Measurements from ENCODE around the gene RASD2.

RASD2 gene

DNA sequence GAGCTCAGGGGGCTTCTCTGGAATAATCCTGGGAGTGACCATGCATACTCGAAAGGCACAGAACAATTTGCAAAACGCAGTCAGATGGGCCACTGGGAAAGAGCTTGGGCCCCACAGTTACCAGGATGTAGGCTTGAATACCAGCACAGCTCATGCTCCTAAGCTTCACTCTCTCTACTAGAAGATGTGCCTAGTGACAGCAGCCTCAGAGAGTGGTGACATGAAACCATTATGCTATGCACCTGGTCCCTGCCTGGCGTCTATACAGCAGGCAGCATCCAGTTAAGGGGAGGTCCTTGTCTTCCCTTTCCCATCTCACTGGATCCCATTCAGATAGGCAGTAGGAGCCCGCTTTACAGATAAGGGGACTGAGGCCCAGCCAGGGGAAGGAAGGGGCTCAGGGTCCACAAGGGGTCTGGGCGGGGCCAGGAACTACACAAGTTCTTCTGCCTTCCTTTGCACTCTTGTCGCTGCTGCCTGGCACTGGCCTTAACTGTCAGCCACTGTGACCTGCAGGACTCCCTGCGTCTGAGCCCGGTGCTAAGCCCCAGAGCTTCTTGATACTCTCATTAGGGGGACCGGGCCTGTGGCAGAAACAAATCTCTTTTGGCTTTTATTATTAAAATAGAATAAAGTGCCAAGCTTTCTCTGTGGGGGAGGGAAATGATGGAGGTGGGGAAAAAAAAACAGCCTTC, 21.2 kb upstream of the RASD2 start:
- DNase-seq: no peak

DNA sequence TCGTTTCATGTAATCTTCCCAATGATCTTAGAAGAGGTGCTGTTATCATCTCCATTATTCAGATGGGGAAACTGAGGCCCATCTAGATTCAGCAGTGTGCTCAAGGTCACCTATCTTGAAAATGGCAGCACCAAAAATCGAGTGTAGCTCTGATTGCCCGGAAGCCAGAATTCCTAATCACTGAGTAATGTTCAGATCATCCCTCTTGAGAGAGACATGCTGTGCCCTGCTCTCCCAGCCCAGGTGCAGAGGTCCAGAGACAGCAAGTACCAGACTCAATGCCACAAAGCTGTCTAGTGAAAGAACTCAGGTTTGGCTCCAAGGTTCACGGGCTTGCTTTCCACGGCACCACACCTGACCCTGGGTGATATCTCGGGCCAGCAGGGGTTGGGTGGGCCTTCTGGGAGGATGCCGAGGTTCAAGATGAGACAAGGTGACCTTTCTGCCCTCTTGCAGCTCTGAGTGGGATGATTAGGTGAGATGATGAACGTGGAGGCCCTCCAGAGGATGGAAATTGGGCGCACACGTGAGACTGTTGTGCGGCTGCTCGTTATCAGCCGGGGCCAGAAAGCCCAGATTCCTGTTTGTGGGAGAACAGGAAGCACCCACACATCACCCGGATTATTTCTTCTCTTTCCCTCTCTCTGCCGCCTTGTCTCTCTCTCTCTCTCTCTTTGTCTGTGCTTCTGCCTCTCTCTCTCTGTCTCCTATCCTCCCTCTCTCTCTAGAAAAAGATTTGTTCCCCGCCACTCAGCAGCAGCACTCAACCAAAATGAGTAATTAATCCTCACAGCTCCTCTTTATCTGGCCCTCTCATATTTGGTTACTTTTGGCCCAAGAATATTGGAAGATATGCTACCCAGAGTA, 19.0 kb upstream of the RASD2 start:
- DNase-seq: no peak

DNA sequence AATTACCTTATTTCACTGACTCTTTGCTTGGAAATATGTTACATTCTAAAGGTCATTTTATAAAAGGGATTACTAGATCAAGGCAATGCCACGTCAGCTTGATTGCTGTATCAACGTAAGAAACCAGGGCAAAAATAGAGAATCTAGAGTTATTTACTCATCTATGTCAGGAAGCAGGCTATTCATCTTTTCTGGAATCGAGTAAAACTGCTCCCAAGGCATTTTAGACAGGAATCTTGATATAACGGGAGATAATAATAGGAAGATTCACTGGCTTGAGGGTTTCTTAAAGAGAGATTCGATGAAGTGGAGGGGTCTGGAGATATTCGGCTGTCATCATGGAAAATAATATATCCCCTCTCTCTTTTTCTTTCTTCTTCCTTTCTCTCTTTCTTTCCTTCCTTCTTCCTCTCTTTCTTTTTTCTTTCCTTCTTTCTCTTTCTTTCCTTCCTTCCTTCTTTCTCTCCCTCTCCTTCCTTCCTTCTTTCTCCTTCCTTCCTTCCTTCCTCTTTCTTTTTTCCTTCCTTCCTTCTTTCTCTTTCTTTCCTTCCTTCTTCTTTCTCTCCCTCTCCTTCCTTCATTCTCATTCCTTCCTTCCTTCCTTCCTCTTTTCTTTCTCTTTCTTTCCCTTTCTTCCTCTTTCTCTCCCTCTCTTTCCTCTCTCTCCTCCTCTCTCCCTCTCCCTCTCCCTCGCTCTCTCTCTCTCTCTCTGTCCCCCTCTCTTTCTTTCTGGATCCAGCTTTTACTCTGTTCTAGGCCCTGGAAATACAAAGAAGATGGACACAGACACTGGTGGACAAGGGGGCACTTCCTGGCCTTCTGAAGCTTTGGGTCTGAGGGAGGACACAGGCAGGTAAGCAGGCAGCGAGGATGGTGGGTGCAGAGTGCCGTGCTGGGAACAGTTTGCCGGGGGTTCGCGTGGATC, 18.1 kb upstream of the RASD2 start:
- DNase-seq: no peak

DNA sequence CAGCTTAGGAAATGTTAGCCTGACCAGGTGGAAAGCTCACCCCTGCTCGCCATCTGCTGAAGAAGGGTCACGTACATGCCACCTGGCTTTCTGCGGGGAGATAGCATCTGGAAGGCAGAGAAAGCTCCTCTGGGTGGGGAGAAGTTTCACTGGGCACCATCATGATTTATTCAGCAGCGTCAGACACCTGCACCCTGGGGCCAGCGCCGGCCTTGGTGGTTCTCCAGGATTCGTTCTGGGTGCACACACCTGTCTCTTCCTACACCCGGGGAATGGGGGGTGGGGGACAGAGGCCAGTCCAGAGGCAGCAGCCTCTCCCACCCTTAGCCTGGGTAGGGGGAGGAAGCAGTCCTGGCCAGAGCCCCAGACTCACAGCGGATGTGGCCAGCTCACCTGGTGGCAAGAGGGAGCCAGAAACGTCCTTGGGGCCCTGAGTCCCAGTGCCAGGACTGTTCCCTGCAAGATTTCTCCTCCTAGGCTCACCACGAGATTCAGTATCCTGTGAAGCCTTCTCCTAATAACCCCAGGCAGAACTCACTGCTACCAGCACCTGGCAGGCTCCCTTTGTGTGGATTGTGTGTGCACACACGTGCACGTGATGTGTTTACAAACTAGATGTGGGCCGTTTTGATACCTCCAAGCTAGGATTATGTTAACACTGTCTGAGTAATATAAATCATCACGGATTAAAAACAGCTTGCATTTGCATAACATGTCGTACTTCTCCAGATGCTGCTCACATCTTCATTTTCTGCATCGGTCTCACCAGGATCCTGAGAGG, 17.3 kb upstream of the RASD2 start:
- DNase-seq: peak; percentile 32

DNA sequence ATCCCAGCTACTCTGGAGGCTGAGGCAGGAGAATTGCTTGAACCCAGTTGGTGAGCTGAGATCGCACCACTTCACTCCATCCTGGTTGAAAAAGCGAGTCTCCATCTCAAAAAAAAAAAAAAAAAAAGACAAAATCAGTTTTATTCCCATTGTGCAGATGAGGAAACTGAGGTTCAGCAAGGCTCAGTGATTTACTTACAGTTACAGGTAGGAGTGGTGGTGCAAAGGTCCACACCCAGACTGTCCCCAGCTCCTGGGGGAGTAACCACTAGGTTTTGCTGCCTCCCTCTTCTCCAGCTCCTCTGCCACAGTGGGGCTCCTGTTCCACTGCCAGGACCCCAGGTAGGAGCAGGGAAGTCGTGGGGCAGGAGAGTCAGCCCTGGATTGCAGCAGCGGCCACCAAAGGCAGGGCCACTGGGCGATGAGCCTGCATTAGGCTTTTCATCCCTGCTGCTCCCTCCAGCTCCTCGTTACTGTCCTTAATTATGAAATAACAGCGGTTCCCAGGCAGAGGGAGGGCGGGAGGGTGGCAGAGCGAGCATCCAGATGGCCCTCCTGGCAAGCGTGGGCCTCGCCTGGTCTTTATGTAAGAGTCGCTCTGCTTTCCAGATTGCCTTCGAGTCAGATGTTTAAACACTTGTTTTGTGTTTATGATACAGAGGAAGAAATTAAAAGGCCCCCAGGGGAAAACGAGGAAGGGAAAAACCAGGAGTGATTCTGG, 15.5 kb upstream of the RASD2 start:
- DNase-seq: peak; percentile 53

DNA sequence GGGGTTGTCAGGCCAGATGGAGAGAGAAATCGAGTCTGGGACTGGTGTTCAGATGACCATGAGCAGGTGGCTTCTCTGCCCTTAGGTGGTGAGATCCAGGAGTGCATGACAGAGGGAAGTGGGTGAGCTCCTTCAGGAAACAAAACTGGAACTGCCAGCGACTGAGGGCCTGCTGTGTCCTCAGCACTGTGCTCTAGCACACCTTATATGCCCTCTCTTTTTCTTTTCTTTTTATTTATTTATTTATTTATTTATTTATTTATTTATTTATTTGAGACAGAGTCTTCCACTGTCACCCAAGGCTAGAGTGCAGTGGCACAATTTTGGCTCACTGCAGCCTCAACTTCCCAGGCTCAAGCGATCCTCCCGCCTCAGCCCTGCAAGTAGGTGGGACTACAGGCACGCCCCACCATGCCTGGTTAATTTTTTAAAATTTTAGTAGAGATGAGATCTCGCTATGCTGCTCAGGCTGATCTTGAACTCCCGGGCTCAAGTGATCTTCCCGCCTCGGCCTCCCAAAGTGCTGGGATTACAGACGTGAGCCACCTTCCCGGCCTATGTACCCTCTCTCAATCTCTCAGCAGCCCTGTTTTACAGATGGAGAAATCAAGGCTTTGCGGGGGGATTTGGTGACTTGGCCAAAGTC, 14.8 kb upstream of the RASD2 start:
- no peak for DNase-seq

DNA sequence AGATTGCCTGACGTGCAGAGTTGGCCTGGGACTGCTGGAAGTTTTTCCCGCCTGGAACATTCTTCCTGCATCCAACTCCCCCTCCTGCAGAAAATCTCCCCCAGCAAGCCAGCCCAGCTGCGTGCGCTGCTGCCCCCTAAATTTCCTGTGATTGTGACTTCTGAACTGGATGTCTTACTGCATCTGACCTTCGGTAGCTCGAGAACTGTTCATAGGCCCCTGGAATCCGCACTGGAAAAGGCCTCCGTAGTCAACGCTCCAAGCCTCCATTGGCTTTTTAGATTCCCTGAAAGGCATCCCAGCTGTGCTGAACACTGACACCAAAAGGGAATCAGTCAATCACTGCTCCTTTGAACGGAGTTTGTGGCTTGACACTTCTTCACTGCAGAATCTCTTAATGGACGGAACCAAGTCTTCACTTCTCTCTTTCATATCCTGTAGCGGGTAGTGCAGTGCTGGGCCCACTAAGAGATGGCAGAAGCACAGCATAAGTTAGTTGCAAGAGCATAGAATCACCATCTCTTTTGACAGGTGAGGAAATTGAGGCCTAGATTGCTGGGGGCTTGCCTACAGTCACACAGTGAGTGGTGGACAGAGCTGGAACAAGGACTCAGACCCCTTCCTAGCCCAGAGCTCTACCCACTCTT, 14.2 kb upstream of the RASD2 start:
- no peak for DNase-seq

DNA sequence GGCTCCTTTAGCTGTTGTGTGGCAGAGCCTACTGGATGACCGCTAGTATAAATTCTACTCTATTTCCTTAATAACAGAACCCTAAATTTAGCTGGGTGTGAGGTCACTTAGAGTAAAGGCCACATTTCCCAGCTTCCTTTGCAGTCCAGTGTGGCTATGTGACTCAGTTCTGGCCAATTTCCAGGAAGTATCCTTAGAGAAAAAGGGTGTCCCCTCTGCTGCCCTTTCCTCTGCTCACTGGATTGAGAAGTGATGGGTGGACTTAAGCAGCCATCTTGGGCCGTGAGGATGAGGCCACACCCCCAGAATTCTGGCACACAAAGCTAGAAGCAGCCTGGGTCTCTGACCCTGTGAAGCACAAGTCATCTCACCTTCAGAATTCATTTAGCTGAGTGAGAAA, 11.7 kb upstream of the RASD2 start:
- DNase-seq: no peak

DNA sequence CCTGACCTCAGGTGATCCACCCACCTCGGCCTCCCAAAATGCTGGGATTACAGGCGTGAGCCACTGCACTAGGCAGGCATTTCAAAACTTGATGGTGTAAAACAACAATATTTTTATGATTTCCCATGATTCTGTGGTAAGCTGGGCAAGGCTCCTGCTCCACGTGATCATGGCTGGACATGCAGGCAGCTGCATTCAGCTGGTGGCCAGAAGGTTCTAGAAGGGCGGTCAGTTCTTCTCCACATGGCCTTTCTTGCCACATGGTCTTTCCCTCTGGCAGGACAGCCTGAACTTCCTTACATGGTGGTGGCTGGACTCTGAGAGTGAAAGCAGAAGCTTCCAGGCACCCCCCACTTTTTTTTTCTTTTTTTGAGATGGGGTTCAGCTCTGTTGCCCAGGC, 9.9 kb upstream of the RASD2 start:
- DNase-seq: no peak

DNA sequence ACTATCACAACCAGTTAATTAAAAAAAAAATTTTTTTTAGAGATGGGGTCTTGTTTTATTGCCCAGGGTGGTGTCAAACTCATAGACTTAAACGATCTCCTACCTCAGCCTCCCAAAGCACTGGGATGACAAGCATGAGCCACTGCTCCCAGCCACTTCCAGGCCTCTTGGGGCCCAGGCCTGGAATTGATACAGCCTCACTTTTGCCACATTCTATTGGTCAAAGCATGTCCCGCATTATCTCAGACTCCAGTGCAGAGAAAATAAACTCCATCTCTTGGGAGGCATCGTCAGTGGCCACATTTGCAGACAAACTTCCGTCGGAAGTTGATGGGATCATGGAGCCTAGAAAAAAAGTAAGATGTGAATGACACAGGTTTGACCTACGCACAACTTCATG, 9.4 kb upstream of the RASD2 start:
- no peak for DNase-seq

DNA sequence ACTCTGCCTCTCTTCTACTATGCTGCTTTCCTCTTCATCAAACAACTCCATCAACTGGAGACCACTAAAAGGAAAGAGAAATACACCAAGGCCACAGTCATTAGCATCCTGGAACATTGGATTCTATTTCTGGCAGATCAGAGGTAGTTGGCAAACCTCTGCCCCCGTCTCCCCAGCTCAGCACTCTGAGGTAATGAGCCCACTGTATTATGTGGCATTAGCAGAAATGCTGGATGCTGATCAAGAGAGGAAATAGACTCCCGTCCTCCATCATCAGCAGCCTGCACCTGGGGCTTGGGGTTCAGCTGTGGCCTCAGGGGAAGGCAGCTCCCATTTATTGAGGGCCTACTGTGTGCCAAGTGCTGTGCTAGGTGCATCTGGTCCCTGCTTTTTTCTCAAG, 9.0 kb upstream of the RASD2 start:
- no peak for DNase-seq

DNA sequence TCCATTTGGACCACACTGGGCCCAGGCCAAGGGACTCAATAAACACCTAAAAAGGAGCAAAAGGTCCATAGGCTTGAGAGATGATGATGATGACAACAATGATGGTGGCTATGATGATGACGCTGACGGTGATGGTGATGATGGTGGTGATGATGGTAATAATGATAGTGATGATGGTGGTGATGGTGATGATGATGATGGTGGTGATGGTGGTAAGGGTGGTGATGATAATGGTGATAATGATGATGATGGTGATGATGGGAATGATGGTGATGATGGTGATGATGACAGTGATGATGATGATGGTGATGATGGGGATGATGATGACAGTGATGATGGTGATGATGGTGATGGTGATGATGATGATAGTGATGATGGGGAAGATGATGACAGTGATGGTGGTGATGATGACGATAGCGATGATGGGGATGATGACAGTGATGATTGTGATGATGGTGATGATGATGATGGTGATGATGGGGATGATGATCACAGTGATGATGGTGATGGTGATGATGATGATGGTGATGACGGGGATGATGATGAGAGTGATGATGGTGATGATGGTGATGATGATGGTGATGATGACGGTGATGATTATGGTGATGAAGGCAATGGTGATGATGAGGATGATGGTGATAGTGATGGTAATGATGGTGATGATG, 7.1 kb upstream of the RASD2 start:
- DNase-seq: no peak

DNA sequence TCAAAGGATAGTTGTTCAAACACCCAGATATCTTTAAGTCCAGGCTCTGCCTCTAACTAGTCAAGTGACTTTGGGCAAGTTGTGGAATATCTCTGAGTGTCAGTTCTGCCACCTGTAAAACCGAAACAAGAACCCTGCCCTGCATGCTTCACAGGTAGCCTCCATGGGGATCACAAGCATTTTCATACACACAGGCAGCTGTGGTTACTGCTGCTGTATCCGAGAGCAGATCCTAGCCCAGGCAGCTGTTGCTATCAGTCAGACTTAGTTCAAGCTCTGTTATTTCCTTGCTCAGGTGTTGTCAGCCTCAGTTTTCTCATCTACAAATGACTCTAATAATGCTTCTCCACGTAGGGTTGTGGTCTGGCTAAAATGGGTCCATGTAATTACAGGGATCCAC, 6.5 kb upstream of the RASD2 start:
- DNase-seq: no peak

DNA sequence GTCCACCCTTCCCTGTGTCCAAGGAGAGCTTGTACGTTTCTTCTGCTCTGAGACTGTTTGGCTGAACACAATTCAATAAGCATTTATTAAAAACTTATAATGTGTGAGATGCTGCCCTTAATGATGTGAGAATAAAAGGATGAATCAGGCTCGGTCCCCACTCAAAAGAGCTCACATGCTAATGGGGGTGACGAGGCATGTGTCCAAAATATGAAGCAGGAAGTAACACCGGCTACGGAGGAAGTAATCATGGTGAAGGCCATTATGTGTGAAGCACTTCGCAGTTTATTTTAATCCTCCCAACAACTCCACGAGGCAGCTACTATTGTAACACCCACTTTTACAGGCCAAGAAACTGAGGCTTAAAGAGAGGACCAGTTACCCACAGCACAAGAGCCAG, 3.4 kb upstream of the RASD2 start:
- DNase-seq: no peak

DNA sequence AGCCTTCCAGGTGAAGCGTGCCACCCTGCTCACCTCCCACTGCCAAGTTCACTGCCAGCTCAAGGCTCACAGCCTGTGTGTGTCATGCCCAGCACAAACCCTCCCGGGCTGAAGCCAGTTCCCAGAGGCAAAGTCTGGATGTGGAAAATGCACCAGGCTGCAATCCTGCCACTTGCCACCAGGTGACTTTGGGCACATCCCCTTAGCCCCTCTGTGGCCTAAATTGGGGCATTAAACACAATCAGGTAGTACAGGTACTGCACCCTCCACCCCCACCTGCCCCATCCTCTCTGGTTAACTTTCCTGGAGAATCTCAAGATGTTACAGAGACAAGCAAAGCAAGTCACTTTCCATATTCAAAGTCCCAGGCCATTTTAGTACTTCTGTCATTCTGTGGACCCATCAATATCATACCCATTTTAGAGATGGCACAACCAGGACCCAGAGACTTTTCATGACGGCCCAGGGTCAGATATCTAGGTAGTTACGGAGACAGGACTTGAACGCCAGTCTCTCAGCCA, 1.8 kb upstream of the RASD2 start:
- DNase-seq: no peak

DNA sequence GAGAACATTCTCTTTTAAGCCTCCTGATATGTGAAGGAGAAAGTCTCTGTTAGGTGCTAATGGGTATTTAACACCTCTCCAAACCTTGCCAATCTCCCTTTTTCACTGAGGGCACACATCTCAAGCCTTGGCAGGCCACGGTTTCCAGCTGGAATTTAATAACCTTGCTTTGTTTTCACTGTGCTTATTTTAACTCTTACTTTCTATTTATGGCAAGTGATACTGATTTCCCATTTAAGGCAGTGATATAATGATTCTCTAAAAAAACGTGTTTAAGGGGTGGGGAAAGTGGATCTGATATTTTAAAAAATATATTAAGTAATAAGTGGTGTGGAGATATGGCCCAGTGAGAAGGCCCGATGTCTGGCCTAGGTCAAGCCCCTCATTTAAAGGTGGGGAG, 1.1 kb upstream of the RASD2 start:
- DNase-seq: no peak

DNA sequence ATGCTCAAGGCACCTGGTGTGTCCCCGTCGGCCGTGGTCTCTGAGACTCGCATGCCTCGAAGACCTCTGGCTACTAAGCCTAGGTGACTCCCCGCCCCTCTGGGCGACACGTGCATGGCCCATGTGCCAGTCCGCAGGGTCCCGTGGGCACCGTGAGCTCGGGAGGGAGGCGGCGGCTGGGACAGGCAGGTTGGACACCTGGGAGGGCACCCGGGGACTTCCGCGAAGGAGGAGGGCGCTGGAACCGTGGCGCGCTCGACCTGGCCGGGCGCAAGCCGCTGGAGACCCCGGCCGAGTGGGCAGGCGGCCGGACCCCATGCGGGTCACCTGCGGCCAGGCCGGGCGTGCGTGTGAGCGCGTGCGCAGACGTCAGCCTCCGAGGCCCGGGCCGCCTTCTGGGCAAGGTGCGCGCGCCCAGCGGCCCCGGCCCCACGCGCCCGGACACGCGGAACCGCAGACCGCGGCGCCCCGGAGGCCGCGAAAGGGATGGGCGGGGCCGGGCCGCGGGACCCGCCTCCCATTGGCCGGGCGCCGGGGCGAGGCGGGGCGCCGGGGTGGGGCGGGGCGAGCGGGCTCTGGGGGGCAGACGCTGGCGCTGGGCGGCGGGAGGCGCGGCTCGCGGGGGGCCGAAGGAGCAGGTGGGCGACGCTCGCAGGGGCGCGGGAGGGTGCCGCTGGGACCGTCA, 579 bp upstream of the RASD2 start:
- peak; percentile 40 for DNase-seq

DNA sequence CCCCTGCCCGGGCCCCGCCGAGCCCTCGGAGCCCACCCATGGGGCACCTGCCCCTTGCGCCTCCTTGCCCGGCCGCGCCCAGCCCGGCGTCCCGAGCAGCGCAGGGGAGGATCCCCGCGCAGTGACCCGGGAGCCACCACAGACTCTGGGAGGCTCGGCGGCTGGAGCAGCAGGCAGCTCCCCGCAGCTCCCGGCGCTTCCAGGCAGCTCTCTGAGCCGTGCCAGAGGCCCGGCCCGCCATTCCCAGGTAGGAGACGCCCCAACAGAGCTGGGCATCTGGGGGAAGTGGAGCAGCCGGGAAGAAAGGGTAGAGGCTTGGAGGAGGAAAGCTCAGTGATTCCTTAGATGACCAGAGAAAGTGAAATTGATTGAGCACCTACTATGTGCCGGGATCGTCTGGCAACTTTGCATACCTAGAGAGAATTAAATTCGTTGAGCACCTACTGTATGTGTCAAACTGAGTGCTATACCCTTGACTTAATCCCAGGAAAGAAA, 670 bp downstream of the RASD2 start:
- no peak for DNase-seq
